Stimulated activated CD4-positive, alpha-beta T cell treated with anti-CD3 and anti-CD28 coated beads, Interleukin-1b, Interleukin-23, amount 100 ng/mL, for 4 hours (primary cell): Measurements from ENCODE around the gene NCK1.

Experiments
- DNase-seq, 2 donors: peaks; one replicate each; pipeline ENCODE4 v3.0.0-alpha.2; 2020; ENCODE audit warnings: low read depth in 2 of 2

Gene NCK1

DNA sequence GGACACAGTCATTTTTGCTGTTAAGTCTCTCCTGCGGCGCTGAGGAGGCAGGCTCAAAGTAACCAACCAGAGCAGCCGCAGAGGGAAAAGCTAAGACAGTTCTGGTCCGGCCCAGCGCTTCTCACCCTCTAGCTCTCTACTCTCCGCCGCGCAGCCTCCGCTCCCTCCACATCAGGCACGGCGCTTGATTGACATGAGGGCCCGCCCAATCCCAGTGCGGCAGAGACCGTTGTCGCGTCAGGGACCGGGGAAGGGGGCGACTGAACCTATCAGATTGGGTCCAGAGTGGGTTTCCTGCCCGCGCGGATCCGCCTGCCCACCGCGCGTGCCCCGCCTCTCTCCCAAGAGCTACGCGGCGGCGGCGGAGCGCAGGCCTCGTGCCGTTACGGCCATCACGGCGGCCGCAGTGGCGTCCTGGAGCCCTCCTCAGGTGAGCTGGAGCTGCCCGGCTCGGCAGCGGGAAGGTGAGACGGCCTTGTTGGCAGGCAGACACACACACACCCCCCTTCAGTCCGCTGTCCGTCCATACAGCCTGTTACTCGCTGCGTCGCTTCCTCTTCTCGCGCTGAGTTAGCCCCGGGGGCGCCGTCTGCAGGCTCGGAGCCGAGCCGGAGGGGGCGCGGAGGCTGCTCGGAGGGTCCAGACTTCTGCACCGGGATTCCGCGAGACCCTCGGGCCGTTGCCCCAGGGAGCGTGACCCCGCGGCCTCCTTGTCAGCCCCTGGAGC lies at the start of gene NCK1:
Gene NCK1 (plus strand): TSS at position 319 of the 727 bp plus-strand sequence. CDS start 65,794 bp downstream, outside the sequence.
- DNase-seq: peak; percentile 95

DNA sequence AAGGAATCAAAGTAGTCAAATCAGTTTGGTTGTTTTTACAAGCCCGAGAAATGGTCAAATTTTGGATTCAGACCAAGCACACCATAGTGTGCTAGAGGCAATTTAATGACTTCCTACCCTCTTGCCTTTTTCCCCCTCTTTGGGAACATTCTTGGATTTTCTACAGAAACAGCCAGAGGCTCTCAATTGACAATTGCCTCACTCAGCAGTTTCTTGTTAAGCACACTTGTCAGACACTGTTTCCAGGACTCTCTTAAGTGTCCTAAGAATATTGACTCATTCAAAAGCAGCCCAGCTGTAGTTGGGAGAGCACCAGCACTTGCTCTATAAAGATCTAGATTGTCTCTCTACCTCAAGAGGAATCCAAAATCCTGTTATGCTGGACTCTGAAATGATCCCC lies 44.6 kb upstream of the NCK1 start:
- no peak for DNase-seq

GRCh38 chr3:136818191-136818768 lies 43.7 kb upstream of the NCK1 start:
- DNase-seq: peak in 1 of 2 donors; percentile 4

DNA sequence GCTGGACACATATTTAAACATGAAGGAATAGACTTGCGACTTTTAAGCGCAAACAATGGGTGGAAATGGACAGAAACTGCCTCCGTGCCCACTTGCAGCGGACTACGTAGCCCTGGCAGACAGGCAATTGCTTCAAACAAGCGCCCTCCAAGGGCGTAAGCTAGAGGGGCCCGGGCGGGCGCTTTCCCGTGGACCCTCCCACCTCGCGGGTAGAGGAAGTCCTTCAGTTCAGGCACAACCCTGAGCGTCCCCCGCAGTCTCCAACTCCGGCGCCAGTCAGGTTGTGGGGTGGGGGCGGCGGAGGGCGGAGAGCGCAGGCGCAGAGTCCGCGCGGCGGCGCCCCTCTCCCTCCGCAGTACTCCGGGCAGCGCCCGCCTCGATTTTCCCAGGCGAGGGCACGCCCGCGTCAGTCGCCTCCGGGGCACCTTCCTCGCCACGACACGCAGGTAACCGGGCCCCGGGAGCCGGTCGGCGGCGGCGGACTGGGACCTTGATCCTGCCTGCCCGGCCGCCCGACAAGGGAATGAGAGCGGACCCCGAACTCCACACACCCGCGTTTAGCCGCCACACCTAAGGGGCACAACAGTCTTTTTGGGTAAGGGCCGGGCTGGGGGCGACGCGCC lies 43.1 kb upstream of the NCK1 start, which contains the start of gene SLC35G2:
Gene SLC35G2 (plus strand): TSS at position 358 of the 623 bp plus-strand sequence. CDS start 35,335 bp downstream, outside the sequence.
- DNase-seq: peak in 1 of 2 donors; percentile 20

GRCh38 chr3:136819392-136819730 lies 42.6 kb upstream of the NCK1 start:
- DNase-seq: peak in 1 of 2 donors; percentile 11

- DNase-seq: peak in 1 of 2 donors; percentile 14
These were observed 42.0 kb upstream of the NCK1 start for GRCh38 chr3:136819731-136820679.

- DNase-seq: no peak
These were observed 30.5 kb upstream of the NCK1 start for GRCh38 chr3:136831461-136831860.

- DNase-seq: no peak
These were observed 26.8 kb upstream of the NCK1 start for GRCh38 chr3:136835089-136835812.

GRCh38 chr3:136835813-136836510 lies 26.0 kb upstream of the NCK1 start:
- no peak for DNase-seq

DNA sequence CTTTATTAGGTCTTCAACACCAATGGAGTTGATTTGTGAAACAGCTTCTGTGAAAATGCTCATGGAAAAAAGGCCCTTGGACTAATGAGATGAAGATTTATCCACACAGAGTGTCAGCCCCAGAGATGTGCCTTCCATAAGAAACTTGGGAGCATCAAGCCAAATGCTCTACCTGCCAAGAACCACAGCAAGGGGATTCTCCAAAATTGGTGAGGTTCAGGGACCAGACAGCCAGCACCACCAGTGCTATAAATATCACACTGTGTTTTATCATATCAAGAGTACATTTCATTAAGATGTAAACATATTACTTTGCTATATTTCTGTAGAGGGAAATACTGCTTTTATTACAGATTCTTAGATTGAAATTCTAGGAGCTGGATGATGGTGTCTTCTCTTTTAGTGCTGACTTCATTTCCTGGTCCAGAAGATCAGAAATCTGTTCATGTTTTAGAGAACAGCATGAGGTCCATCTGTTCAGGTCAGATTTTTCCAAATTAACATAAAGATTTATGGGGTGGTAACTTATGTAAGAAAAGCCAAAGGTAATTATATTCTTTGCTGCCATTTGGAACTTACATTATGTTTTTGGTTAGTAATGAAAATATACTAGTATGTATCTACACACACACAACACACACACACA lies 25.4 kb upstream of the NCK1 start:
- DNase-seq: no peak

DNA sequence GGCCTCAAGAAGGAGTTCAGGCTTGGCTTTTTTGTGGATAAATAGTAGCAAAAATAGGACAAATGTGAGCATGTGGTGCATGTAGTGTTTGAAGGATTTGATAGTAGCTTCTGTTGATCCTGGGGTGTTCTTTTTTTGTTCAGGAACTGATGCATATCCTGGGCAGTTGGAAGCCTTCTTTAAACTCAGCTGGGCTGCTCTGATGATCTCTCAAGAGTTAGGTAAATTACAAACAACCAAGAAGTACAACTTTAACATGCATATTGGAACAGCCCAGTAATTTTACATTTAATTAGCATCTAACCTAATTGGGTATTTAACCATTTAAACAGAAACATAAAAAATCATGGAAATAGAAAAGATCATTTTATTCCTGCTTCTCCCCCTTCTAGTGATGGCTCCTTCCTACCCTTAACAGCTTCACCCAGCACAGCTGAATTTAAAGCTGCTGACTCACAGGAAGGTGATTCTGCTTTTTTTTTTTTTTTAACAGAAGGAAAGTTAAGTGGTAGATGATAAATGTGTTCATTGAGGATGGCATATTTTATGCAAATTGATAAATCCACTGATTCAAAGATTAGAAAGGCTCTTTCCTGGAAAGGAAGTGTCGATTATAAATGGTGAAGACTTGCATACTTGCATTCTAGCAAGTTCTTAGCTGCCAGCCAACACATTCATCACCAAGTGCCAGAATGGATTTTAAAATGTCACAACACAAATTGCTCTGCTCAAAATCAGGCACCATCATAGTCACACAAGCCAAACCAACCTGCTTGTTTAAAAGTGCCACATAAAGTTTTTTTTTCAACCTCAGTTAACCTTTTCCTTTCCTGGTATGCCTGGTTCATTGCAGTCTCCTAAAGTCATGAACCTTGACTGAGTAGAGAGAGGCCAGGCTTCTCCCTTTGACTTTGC lies 23.1 kb upstream of the NCK1 start:
- no peak for DNase-seq

DNA sequence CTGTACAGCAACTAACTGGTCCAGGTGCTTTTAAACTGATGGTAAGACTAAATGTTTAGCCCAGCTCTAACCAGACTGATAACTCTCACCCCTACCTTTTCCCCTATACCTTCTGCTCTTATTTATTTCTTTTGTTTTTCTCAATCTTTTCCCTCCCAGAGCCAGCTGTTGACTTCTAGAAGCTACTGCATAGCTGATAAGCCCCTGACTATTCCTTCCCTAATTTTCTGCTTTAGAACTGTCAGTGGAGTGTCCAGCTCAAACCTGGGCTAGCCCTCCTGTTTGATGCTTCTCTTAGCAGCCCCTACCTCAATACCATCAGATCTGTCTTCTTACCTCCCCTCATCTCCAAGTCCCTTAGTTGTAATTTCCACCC lies 22.5 kb upstream of the NCK1 start:
- no peak for DNase-seq

DNA sequence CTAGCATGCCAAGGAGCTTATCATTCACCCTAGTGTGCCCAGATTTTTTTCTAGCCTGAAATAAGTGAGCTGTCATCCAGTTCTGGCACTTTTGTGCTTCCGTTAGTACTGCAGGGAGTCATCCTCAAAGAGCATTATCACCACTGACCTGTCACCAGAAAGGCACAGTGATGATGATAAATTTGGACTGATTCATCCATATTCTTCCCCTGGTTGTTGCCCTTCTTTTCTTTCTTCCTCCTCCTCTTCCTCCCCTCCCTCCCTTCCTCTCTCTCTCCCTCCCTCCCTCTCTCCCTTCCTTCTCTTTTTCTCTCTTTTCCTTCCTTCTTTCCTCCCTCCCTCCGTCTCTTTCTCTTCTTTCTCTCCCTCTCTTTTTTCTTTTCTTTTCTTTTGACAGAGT lies 21.8 kb upstream of the NCK1 start:
- DNase-seq: no peak

GRCh38 chr3:136842294-136842693 lies 19.7 kb upstream of the NCK1 start:
- DNase-seq: no peak

GRCh38 chr3:136844724-136845123 lies 17.3 kb upstream of the NCK1 start:
- DNase-seq: no peak

GRCh38 chr3:136852180-136852579 lies 9.8 kb upstream of the NCK1 start:
- no peak for DNase-seq

- DNase-seq: no peak
These were observed 5.3 kb upstream of the NCK1 start for GRCh38 chr3:136856665-136857064.

- no peak for DNase-seq
These were observed 3.6 kb upstream of the NCK1 start for GRCh38 chr3:136858381-136858780.

DNA sequence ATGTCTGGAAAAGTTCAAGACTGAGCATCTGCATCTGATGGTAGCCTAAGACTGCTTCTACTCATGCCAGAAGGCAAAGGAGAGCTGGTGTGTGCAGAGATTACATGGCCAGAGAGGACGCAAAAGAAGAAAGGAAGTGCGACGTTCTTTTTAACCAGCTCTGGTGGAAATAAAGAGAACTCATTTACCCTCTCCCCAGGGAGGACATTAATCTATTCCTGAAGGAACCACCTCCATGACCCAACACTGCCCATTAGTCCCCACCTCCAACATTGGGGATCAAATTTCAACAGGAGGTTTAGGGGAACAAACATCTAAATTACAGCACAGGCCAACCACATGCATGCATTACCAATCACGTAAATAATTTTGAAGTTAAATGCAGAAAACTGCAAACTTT lies 1.5 kb upstream of the NCK1 start:
- DNase-seq: no peak
